ENCODE measurements around the gene LMNTD2. TPM values are rescaled to one million over a fixed set of nuclear protein-coding genes. Genes with fewer than 3 reads are reported as not detected.

The LMNTD2 gene
- total and polyA plus RNA-seq, 10 donors = 3.9 to 10.1 (median 5.7) TPM

GRCh38 chr11:576811-577610 lies 16.5 kb upstream of the LMNTD2 start:
- Histone ChIP-seq H3K27ac (peak overlapping the region in 6 of 8 donors; percentile 13 to 96 (median 93)), H3K27me3 (replicated peaks in 1 of 7) (peaks cover 0 to 19% (median 14%) of the 10 kb centered on the region in 7 donors), H3K9me3 (no peaks in the 10 kb centered on the region), H3K36me3 (peaks cover 0 to 25% (median 7%) of the 10 kb centered on the region in 6 donors), H3K4me1 (peaks cover 31 to 73% (median 60%) of the 10 kb centered on the region in 6 donors), H3K4me3 (peak overlapping the region; percentile 68 to 94 (median 84))
- DNase-seq = peak; percentile 90
- WGBS, 5 donors = 6 to 16% (median 9%) methylated on average over 19 to 46 of the region's 48 CpGs
- no peak for TF ChIP-seq POLR2A (IDR thresholded peaks at IDR 0.05)
- intact Hi-C loops (cut with DNase I; ENCODE audit: low total_unique reads) = no loop called here

GRCh38 chr11:575996-576768 lies 15.6 kb upstream of the LMNTD2 start, which contains the start of gene PHRF1:
Gene PHRF1 (plus strand): TSS chr11:576470. CDS start chr11:581513, 5,043 bp downstream.
- TF ChIP-seq POLR2A (IDR thresholded peaks at IDR 0.05) (peak in 1 of 3 donors; percentile 43), CTCF (IDR thresholded peaks at IDR 0.05 in 8 of 11, conservative IDR thresholded peaks at IDR 0.05 in 3 of 11) (peak in 4 of 11 experiments; percentile 9 to 23 (median 20)), POLR2AphosphoS5 (IDR thresholded peaks at IDR 0.05) (peak; percentile 88 to 92 (median 90))
- intact Hi-C loops (cut with DNase I; ENCODE audit: low total_unique reads) = no loop called here
- peak within 1 kb of the TSS; percentile 68 to 94 (median 84) for H3K4me3 ChIP-seq

GRCh38 chr11:575313-575995 lies 14.9 kb upstream of the LMNTD2 start:
- Histone ChIP-seq H3K36me3 (peaks cover 0 to 15% (median 0%) of the 10 kb centered on the region in 6 donors), H3K9me3 (no peaks in the 10 kb centered on the region), H3K27me3 (replicated peaks in 1 of 7) (peaks cover 0 to 19% (median 14%) of the 10 kb centered on the region in 7 donors), H3K27ac (peak overlapping the region in 4 of 8 donors; percentile 47 to 96 (median 76)), H3K4me3 (peak overlapping the region; percentile 52 to 94 (median 79)), H3K4me1 (peaks cover 31 to 58% (median 50%) of the 10 kb centered on the region in 6 donors)
- TF ChIP-seq CTCF (IDR thresholded peaks at IDR 0.05 in 8 of 11, conservative IDR thresholded peaks at IDR 0.05 in 3 of 11) (no peak), POLR2A (IDR thresholded peaks at IDR 0.05) (no peak), POLR2AphosphoS5 (IDR thresholded peaks at IDR 0.05) (peak; percentile 4 to 38 (median 7))
- peak; percentile 95 for DNase-seq
- intact Hi-C loops (cut with DNase I; ENCODE audit: low total_unique reads) = no loop called here
- 1 to 2% (median 1%) methylated on average over 30 to 77 of the region's 81 CpGs for WGBS, 5 donors

More at GRCh38 chr11:575996-576768, 15.6 kb upstream of the LMNTD2 start, which contains the start of gene PHRF1:
- Histone ChIP-seq H3K4me1 (peaks cover 31 to 65% (median 55%) of the 10 kb centered on the region in 6 donors), H3K27me3 (replicated peaks in 1 of 7) (peaks cover 0 to 19% (median 14%) of the 10 kb centered on the region in 7 donors), H3K9me3 (no peaks in the 10 kb centered on the region), H3K36me3 (peaks cover 0 to 16% (median 0%) of the 10 kb centered on the region in 6 donors), H3K27ac (peak within 1 kb of the TSS; percentile 89 to 97 (median 96))
- 0 to 2% (median 0%) methylated on average over 31 to 95 of the region's 99 CpGs for WGBS, 5 donors
- peak; percentile 99 for DNase-seq

All from spleen (tissue), 11 donors.